Omental fat pad (tissue), 4 donors: ENCODE measurements around the gene PTPN11. TPM values are rescaled to one million over a fixed set of nuclear protein-coding genes. Genes with fewer than 3 reads are reported as not detected.

Experiments used
- ATAC-seq: fragments of 150-250 bp; one replicate; pipeline ENCODE4 v1.9.1; 2016; ENCODE audit warnings: mild to moderate bottlenecking, moderate library complexity; ENCODE audit not compliant: low FRiP score
- DNase-seq: peaks from one replicate; pipeline ENCODE4 v3.0.0-alpha.2; 2019; ENCODE audit warnings: low spot score
- CTCF ChIP-seq, 3 donors: fragments of 450-650 bp; IDR thresholded peaks; one replicate each; pipeline ENCODE4 v1.5.1; 2016 to 2017; ENCODE audit warnings: antibody characterized with exemption in 3 of 3, mild to moderate bottlenecking in 3 of 3, moderate library complexity in 2 of 3
- total RNA-seq, 4 donors: library from RNA; depleted of rRNA; stranded (reverse); fragments of >200 nt; gene quantifications; one replicate each; pipeline ENCODE4 v1.1.0, GENCODE V29; 2016

PTPN11 gene
- total RNA-seq, 4 donors from 2014 or later: 98.0 to 134 (median 122) TPM

GRCh38 chr12:112458330-112458729 lies 39.6 kb downstream of the PTPN11 start:
- ATAC-seq (no peak), DNase-seq (no peak)
- no peak for TF ChIP-seq CTCF (IDR thresholded peaks at IDR 0.05)

GRCh38 chr12:112458751-112459150 lies 40.0 kb downstream of the PTPN11 start:
- ATAC-seq: no peak
- no peak for TF ChIP-seq CTCF (IDR thresholded peaks at IDR 0.05)
- DNase-seq: no peak

DNA sequence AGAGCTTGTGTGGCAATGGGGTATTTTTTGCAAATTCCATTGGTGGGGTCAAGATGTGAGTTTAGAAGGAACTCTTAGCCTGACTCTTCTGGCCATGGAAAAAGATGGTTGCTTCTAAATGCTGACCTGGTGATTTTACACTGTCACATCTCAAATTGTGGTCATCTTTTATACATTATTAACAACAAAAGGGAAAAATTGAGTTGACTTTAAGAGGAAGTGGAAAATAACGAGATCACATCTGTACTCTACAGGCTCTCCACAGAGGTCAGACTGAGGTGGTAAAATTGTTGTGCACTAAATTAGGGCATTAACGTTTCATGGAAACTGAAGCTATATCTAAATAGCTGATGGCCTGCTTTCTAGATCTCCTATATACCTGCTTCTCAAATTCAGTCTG lies 44.7 kb downstream of the PTPN11 start:
- ATAC-seq (no peak), DNase-seq (no peak)
- TF ChIP-seq CTCF (IDR thresholded peaks at IDR 0.05): no peak

DNA sequence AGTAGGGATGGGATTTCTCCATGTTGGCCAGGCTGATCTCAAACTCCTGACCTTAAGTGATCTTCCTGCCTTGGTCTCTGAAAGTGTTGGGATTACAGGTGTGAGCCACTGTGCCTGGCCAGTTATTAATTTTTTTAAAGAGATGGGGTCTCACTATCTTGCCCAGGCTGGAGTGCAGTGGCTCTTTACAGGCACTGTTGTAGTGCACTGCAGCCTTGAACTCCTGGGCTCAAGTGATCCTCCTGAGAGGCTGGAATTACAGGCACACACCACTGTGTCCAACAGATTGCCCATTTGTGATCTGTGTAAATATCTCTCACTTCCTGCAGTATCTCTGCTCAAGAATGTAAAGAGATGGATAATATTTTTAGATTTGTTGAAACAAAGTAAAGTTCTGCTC lies 45.9 kb downstream of the PTPN11 start:
- no peak for DNase-seq
- no peak for TF ChIP-seq CTCF (IDR thresholded peaks at IDR 0.05)
- no peak for ATAC-seq

- ATAC-seq (no peak), DNase-seq (no peak)
- no peak for TF ChIP-seq CTCF (IDR thresholded peaks at IDR 0.05)
Measured at GRCh38 chr12:112466011-112466422, 47.3 kb downstream of the PTPN11 start.

DNA sequence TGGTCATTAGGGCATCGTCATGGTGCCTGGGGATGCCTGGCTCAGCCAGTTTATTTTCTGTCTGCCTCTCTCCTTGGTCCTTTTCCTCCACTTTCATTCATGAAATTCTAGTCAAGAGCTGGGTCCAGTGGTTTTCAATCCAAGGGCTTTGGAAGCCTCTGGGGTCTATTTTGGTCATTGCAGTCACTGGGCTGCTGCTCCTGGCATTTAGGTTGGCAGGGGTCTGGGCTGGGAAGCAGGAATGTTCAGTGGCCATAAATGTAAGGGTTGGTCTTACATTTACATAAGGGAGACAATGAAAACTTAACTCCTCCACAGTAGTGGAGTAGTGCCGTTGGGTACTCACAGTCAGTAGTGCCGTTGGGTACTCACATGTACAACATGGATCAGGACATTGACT lies 48.1 kb downstream of the PTPN11 start:
- TF ChIP-seq CTCF (IDR thresholded peaks at IDR 0.05): no peak
- ATAC-seq (no peak), DNase-seq (no peak)

GRCh38 chr12:112468046-112468445 lies 49.3 kb downstream of the PTPN11 start:
- DNase-seq: no peak

More at GRCh38 chr12:112468046-112468445, 49.3 kb downstream of the PTPN11 start:
- ATAC-seq: no peak
- no peak for TF ChIP-seq CTCF (IDR thresholded peaks at IDR 0.05)
